Measurements from ENCODE around the gene MRPL37.
"Not testable (repeated sequence)": the region's sequence is repeated elsewhere in the genome, so short reads cannot be mapped to it uniquely, and the experiment has no call there.

The MRPL37 gene

DNA sequence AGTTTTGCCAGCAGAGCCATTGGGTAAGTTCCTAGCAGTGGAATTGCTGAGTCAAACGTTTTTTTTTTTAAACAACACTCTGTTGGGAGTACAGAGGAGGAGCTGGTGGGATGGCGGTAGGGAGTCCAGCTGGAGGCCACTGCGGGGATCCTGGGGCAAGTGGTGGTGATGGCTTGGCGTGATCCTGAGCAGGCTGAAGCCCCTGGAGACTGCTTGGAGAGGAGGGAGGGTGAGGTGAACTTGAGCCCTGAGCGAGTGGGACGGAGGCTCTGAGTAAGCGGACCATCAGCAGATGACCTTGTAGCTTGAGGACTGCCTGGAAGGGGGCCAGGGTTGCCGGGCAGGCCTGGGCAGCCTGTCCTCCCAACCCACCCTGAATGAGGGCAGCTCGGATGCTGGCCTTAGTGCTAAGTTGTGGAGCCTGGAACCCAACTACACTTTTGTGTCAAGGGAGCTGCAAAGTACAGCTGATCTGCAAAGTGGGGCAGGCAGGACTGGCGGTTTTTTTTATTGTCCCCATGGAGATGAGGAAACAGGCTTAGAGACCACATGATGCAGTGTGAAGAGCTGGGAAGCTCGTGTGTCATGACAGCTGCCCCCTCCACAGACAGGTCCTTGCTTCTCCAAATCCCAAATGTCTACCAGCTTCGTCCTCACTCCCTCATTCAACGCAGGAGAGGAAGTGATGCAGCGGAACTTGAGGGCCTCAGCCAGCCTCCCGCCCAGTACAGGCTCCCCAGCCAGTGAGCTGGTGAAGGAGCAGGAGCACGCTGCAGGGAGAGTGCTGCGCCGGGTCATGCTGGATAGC, 20.2 kb downstream of the MRPL37 start:
- no peak for DNase-seq

DNA sequence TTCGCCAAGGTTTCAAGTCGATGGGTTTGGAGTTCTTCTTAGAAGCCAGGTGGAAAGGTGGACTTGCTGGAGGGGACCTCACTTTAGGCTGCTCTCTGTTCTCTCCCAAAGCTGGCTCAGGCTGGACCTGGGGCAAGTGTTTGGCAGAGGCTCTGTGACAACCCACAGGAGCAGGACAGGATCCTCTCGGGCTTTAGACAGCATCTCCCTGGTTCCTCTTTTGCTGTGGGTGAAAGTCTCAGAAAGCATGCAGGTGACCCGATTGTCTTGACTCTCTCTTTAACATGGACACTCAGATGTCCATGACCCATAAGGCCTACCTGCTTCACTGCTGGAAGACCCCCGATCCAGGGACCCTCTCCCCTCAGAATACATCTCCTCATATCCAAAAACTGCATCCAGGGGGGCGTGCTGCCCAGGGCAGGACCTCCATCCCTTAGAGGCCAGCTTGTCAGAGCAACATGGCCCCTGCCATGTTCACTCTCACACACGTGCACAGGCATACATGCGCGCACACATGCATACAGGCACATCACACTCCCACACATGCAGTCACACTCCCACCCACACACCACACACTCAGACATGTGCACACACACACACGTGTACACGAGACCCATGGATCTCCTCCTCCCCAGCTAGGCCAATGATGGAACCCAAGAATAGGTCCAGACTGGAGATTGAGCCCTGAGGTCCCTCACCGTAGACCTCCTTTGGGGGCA, 21.3 kb downstream of the MRPL37 start:
- no peak for DNase-seq

DNA sequence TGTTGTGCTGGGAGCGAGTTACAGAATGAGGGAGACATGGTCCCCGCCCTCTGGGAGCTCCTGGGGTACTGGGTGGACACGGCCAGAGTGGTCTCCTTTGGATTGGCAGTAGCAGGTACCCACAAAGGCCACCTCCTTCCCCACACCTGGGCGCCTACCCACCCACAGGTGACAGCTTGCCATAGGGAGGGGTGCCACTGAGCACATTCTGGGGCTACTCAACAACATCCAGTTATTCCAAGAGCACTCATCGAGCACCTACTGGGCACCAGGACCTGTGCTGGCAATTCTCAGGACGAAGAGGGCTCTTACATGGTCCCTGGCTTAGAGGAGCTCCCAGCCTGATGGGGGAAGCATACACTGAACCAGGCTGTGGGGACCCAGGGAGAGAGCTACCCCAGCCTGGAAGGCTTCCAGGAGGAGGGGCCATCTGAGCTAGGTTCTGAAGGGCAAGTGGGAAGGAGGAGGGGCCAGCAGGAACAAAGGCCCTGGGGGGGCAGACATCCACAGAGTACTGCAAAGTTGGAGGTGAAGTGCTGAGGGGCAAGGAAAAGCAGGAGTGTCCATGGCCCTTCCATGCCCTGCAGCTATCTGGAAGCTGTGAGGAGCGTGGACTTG, 22.0 kb downstream of the MRPL37 start:
- no peak for DNase-seq

DNA sequence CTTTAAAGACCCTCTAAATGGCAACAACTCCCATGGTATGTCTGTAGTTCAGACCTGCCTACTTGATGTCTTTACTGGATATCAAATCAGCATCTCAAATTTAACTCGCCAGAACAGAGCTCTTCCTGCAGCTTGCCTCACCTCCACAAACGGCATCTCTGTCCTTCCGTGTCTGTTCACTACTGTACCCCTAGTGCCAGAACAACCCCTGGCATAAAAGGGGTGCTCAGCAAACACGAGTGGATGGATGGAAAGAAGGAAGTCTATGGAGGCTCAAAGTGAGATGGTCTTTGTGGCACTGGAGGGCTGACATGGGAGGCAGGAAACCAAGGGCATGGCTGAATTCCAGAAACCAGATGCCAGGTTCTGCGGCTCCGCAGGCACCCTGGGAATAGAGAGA, 22.7 kb downstream of the MRPL37 start:
- DNase-seq = no peak

DNA sequence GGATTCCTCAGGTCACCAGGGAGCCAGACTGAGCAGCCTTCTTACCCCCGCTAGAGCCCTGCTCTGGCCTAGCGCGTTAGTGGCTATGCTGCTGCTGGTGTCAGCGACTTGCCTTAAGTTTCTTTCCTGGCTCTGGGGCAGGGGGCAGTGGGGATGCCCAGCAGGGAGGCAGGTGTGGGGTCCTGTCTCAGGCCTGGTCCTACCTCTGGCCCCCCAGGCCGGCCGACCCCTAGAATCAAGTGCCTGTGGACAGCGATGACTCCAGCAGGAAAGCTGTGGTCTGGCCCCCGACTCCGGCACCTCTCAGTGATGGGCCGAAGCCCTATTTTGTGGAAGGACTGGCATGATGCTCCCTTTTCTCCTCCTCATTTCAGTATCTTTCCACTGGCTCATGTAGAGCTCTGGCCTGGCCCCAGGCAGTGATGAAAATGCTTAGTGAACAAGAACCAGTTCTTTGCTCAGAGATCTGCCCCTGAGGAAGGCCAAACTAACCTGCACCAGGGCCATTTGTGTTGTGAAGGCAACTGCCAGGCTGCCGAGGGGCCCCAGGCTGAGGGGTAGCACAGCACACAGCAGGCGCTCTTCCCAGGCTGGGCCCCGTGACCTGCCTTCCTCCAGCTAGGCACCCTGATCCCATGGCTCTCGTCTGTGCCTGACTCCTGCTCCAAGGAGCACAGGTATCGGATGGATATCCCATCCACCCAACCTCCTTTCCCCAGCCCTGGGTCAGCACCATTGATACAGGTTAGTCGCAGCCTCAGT, 23.7 kb downstream of the MRPL37 start:
- DNase-seq = no peak

DNA sequence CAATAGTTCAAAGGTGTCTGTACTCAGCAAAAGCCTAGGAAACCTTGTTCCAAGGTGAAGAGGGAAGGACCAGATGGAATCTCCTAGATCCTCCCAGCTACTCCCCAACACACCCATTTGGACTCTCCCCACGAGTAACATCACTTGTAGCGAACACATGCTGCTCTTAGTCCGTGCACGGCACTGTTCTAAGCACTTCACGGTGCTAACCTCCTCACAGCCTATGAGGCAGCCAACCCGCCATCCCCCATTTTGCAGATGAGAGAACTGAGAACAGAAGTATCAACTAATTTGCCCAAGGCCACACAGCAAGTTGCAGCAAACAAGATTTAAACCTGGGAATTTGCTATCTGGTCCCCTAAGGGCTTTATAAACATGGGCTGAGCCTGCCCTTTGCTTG, 24.3 kb downstream of the MRPL37 start:
- no peak for DNase-seq

DNA sequence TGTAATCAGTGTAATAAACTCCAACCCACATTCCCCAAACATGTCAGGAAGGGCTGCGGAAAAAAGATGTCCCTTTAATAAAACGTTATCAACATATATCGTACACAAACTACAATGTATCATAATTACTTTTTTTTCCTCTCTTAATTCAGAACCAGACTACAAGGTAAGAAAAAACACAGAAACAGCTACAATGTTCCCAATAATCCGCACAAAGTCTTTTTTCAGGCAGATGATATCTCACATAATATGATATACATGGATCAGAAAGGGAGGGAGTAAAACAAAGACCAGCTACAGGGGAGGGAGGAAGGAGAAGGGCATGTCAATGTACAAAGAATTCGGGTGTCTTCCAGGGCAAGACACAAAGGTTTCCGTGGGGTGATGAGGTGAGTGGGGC, 25.4 kb downstream of the MRPL37 start:
- DNase-seq = no peak

DNA sequence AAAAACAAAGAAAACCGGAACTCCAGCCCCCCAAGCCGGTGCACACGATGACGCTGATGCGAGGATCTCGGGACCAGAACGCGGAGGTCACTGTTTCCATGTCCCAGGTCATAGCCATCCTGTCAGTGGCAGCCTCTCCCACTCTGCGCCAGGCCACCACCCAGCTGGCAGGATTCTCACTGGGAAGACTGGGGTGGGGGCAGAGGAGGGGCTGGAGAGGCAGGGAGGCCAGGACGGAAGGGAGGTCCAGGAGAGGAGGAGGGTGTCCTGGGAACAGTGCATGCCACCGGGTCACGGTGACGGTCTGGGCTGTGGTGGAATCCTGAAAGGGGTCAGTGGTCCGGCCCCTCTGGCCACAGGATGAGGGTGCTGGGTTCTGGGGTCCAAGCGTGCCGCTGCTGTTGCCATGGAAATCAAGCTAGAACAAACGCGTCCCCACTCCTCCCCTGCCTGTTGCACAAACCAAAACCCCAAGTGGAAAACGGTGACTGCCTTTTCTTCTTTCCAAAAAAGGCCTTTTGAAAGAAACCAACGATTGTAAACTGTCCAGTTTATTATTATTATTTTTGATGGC, 26.1 kb downstream of the MRPL37 start:
- DNase-seq = no peak

DNA sequence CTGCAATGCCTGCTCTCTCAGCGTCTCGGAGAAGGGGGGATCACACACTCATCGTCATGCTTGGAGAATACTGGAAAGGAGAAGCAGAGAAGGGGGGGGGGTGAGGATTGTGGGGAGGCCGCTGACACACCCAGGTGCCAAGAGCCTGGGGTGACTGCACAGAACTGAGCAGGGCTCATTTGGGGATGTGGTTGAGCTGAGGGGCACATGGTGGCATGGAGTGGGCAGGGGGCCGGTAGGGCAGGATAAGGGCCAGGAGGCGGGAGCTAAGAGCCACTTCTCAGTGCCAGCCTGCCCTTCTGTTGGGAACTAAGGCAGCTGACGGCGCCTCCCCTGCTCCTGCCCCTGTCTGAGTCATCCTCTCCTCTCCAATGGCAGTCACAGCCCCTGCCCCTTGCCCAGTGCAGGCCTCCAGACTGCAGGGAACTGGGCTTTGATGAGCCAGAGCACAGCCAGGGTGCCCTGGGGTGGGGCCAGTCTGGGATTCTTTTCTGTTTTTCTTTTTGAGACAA, 27.2 kb downstream of the MRPL37 start:
- DNase-seq = no peak

DNA sequence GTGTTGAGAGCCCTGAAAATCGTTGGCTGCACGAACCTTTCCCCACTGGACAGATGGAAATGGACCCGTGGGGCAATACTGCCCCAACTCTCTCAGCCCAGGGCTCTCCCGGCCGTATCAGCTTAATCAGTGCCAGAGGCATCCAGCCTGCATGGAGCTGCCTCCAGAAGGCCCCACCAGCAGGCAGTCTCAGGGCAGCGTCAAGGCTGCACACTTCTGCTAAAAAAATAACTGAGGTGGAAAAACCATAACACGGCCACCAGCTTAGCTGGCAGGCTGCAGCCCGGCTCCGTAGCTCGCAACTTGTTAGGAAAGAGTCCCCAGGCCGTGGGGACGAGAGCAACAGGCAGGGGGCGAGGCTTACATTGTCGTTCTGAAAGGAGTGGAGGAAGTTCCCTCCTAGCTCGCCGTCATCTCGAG, 27.9 kb downstream of the MRPL37 start:
- DNase-seq = no peak

DNA sequence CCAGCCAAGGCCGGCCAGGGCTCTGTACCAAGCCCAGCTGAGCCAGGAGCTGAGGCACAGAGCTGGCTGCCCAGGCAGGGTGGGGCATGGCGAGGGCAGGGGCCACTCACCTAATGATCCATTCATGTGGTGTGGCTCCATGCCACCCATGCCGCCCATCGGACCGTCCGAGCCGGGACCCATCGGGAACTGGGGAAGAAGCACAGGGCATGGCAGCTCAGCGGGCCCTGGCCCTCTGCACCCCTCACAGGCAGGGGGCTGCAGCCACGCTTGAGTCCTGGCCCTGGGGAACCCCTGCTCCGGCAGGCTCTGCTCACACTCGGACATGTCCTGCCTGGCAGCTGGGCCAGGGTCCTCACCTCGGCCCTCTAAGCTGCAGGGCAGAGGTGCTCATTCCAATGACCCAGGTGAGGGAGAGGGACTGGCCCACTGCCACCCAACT, 28.7 kb downstream of the MRPL37 start:
- no peak for DNase-seq

DNA sequence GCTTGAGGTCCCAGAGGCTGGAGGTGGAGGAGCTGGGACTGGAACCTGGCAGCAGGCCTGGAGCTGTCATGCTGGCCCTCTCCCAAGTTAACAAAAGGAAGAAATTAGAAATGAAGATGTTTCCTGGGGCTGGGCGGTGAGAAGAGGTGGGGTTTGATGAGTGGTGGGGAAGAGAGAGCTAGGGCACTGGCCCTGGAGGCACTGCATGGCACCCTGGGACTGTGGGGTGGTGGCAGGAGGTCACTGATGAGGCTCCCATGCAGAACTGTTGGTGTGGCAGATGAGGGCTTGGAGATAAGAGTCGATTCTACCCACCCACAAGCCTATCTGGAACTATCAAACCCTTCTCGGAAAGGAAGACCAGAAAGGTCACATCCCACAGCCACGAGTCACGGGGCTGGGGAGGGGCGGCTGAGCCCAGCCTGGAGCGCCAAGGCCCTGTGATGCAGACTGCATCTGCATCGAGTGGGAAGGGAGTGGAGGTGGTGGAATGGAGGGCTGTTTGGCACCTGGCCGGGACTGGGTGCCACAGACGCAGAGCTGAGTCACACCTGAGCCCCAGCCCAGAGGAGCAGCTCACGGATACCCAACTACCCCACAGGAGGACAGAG, 29.4 kb downstream of the MRPL37 start:
- no peak for DNase-seq

DNA sequence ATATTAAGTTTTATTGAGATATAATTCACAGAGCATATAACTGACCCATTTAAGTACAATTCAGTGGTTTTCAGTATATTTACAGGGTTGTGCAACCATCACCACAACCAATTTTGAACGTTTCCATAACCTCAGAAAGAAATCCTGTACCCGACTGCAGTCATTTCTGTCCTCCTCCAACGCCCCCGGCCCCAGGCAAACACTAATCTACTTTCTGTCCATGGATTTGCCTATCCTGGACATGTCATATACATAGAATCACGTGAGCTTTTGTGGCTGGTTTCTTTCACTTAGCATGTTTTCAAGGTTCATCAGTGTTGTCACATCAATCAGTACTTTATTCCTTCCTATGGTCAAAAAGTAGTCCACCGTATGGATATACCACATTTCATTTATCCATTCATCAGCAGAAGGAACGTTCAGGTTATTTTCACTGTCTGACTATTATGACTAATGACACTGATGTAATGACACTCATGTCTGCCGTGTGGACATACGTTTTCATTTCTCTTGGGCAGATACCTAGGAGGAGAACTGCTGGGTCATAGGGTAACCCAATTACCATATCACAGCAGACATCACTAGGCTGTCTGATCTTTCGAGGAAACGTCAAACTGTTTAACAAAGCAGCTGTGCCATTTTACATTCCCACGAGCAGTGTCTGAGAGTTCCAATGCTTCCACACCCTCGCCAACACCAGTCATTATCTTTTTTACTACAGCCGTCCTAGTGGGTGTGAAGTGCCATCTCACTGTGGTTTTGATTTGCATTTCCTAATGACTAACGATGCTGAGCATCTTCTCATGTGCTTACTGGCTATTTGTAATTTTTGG, 30.8 kb downstream of the MRPL37 start:
- DNase-seq = no peak

DNA sequence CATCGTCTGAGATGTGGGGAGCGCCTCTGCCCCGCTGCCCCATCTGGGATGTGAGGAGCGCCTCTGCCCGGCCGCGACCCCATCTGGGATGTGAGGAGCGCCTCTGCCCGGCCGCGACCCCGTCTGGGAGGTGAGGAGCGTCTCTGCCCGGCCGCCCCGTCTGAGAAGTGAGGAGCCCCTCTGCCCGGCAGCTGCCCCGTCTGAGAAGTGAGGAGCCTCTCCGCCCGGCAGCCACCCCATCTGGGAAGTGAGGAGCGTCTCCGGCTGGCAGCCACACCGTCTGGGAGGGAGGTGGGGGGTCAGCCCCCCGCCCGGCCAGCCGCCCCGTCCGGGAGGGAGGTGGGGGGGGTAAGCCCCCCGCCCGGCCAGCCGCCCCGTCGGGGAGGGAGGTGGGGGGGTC, 33.2 kb downstream of the MRPL37 start:
- DNase-seq = not testable (repeated sequence)

DNA sequence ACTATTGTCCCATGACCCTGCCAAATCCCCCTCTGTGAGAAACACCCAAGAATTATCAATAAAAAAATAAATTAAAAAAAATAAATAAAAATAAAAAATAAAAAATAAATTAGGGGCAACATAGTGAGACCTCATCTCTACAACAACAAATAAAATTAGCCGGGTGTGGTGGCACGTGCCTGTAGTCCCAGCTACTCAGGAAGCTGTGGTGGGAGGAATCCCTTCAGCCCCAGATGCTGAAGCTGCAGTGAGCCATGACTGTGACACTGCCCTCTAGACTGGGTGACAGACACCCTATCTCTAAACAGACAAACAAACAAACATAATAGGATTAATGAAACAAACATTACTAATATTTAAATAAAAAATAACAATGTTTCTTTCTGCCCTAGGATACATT, 34.3 kb downstream of the MRPL37 start:
- no peak for DNase-seq

DNA sequence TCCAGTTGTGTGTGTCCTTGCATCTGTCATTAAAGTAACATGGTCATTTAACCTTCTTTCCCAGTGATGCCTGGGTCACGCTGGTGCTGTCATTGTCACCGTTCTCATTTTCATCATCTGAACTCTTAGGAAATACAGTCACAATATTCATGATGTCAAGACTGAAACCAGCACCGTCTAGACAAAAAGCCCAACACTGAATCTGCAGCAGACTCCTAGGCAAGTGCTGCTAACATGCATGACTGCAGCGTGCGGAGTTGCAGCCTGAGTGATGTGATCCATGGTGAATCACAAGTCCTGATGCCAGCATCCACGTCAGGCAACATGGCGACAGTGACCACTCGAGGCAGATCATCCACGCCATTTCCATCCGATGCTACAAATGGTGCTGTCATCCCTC, 37.6 kb downstream of the MRPL37 start:
- DNase-seq = no peak

DNA sequence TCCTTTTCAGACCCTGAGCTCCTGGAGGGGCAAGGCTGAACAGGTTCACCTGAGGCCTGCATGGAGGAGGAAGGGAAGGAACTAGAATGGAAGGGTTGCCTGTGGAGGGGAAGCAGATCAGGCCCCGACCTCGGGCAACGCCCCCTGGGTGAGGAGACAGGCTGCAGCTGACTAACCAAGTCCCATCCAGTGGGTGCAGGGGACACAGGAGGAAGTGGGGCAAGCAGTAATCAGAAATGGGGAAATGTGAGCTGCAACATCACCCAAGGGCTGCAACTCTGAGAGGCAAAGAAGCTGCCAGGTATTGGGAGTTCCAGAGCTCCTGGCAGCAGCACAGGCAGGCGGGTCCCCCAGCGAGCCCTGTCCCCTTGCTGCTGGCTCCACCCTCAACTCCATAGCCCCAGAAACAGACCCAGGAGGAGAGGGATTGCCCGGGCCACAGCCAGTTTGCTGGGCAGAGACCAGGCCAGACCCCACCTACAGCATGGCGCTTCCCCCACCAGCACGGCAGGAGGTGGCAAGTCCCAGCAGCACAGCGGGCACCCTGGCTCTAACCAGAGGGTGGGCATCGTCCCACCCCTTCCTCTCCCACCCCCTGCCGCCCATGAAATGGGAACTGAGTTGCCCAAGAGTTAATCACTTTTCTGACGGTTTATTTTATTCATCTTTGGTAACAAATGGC, 38.5 kb downstream of the MRPL37 start:
- no peak for DNase-seq

DNA sequence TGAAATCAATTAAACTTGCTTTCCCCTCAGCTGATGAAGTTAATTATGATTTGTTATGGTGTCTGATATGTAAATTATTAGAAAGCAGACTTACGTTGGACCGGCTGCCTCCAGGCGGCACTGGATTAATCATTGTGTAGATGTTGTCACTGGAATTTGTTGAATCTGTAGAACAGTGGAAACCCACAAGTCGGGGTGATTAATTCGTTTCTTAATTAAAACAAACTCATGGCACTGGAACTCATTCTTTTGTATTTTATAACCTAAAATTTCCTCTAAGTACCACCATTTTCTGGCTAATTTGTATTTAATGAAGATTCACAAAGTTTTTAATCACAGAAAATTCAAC, 39.0 kb downstream of the MRPL37 start:
- no peak for DNase-seq

DNA sequence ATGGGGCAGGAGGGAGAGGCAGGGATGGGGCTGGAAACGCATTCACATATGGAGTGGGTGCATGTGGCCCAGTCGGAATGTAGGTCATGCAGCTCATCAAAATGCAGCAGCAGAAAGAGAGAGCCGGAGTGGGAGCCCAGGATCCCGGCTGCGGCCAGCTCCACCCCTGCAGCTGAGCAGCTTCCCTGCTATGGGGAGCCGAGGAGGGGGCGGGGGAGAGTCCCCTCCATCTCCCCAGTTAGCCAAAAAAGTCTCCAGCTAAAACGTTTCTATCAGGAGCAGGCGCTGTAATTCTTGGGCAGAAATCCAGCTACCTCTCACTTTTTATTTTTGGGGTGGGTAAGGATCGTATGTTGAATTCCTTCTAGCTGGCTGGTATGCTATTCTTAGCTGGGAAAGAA, 39.7 kb downstream of the MRPL37 start:
- DNase-seq = no peak

DNA sequence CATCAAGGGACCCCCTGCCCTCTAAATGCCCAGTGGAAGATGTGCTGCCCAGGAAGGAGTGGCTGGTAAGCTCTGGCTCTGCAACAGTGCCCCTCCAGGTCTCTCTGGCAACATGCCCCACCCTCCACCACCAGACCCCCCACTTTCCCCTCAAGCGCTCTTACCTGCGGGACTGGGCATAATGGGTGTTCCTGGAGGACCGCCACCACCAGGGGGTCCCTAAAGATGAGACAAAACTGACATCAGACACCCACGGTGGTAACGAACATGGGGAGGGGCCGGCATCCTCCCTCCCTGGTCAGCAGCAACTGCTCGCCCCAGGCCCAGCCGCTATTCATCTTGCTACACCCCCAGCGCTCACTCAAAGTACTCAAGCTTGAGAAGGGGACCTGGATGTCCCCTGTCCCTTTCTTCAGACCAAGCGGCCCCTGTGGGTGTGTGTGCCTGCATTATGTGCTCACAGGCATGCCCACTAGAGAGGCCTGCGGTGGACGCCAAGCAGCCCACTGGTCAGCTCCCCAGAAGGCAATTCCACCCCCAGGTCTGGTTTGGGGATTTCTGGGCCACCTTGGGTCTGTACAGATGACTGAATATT, 40.9 kb downstream of the MRPL37 start:
- no peak for DNase-seq
